Mesenchymal stem cell (in vitro differentiated cells and primary cell): ENCODE measurements around the gene FTCD.

Experiments used
- DNase-seq: peaks from one replicate; pipeline ENCODE4 v3.0.0-alpha.2; 2013
- H2AFZ ChIP-seq: one replicate; pipeline ENCODE4 v1.6.1; 2013; ENCODE audit warnings: low read depth, mild to moderate bottlenecking, control low read depth, inconsistent platforms, low read length, moderate library complexity
- H2AK5ac ChIP-seq: 2 replicates; pipeline ENCODE4 v1.6.1; 2013; ENCODE audit warnings: low read length, moderate library complexity, mild to moderate bottlenecking, inconsistent platforms; ENCODE audit not compliant: severe bottlenecking
- H2BK120ac ChIP-seq: one replicate; pipeline ENCODE4 v1.6.1; 2013; ENCODE audit warnings: low read depth, mild to moderate bottlenecking, inconsistent platforms, low read length, moderate library complexity
- H2BK12ac ChIP-seq, 2 experiments: one replicate each; pipeline ENCODE4 v1.6.1; 2013; ENCODE audit warnings: inconsistent platforms in 2 of 2, low read length in 2 of 2, mild to moderate bottlenecking in 2 of 2, moderate library complexity in 2 of 2, control low read depth in 1 of 2
- H2BK15ac ChIP-seq: one replicate; pipeline ENCODE4 v1.6.1; 2013; ENCODE audit warnings: mild to moderate bottlenecking, low read depth, inconsistent platforms; ENCODE audit not compliant: poor library complexity, severe bottlenecking
- H2BK5ac ChIP-seq: 2 replicates; pipeline ENCODE4 v1.6.1; 2013; ENCODE audit warnings: low read depth, mild to moderate bottlenecking, low read length, control low read depth, inconsistent platforms; ENCODE audit not compliant: poor library complexity, severe bottlenecking
- H3K14ac ChIP-seq, 2 experiments: one replicate each; pipeline ENCODE4 v1.6.1; 2013; ENCODE audit warnings: inconsistent platforms in 2 of 2, low read length in 2 of 2, control low read depth in 1 of 2, mild to moderate bottlenecking in 1 of 2, moderate library complexity in 1 of 2
- H3K18ac ChIP-seq, 2 experiments: one replicate each; pipeline ENCODE4 v1.6.1; 2013; ENCODE audit warnings: inconsistent platforms in 2 of 2, low read length in 2 of 2, control low read depth in 1 of 2, low read depth in 1 of 2, mild to moderate bottlenecking in 1 of 2
- H3K23ac ChIP-seq, 2 experiments: one replicate each; pipeline ENCODE4 v1.6.1; 2013; ENCODE audit warnings: inconsistent platforms in 2 of 2, low read length in 2 of 2, mild to moderate bottlenecking in 2 of 2, moderate library complexity in 2 of 2, control low read depth in 1 of 2
- H3K27ac ChIP-seq: 2 replicates; pipeline ENCODE4 v1.5.1; 2013; ENCODE audit warnings: mild to moderate bottlenecking, moderate library complexity, low read length, control low read depth, inconsistent platforms; ENCODE audit not compliant: poor library complexity, severe bottlenecking
- H3K27me3 ChIP-seq, 2 experiments: 2 replicates each; pipeline versions ENCODE4 v1.6.1 to v1.7.0; 2013; ENCODE audit warnings: low read length in 2 of 2, mild to moderate bottlenecking in 2 of 2, moderate library complexity in 2 of 2, control low read depth in 1 of 2, inconsistent platforms in 1 of 2; ENCODE audit not compliant: control insufficient read depth in 1 of 2, insufficient read depth in 1 of 2
- H3K36me3 ChIP-seq, 2 experiments: 2 replicates each; pipeline versions ENCODE4 v1.6.1 to v1.7.0; 2013; ENCODE audit warnings: low read length in 2 of 2, control low read depth in 1 of 2, inconsistent platforms in 1 of 2, low read depth in 1 of 2, mild to moderate bottlenecking in 1 of 2; ENCODE audit not compliant: insufficient read depth in 2 of 2, control insufficient read depth in 1 of 2
- H3K4ac ChIP-seq, 2 experiments: one replicate each; pipeline ENCODE4 v1.6.1; 2013; ENCODE audit warnings: inconsistent platforms in 2 of 2, low read length in 2 of 2, mild to moderate bottlenecking in 2 of 2, moderate library complexity in 2 of 2, control low read depth in 1 of 2, low read depth in 1 of 2
- H3K4me1 ChIP-seq: 2 replicates; pipeline ENCODE4 v1.6.1; 2013; ENCODE audit warnings: low read depth, low read length, control low read depth; ENCODE audit not compliant: control insufficient read depth, insufficient read depth
- H3K4me2 ChIP-seq: 2 replicates; pipeline ENCODE4 v1.6.1; 2013; ENCODE audit warnings: low read length, mild to moderate bottlenecking, inconsistent platforms; ENCODE audit not compliant: poor library complexity, severe bottlenecking
- H3K4me3 ChIP-seq, 2 experiments: 2 replicates each; pipeline versions ENCODE4 v1.5.1 to v1.7.0; 2013; ENCODE audit warnings: low read length in 2 of 2, mild to moderate bottlenecking in 2 of 2, control low read depth in 1 of 2, low read depth in 1 of 2; ENCODE audit not compliant: insufficient read depth in 1 of 2
- H3K79me1 ChIP-seq: replicated peaks from 2 replicates; pipeline ENCODE4 v1.6.1; 2013; ENCODE audit warnings: mild to moderate bottlenecking, control low read depth, low read length, inconsistent platforms; ENCODE audit not compliant: poor library complexity, severe bottlenecking
- H3K9ac ChIP-seq: 2 replicates; pipeline ENCODE4 v1.7.0; 2013; ENCODE audit warnings: mild to moderate bottlenecking, low read length, moderate library complexity
- H3K9me3 ChIP-seq: 2 replicates; pipeline ENCODE4 v1.7.0; 2013; ENCODE audit warnings: mild to moderate bottlenecking, low read length; ENCODE audit not compliant: control insufficient read depth
- H4K8ac ChIP-seq: one replicate; pipeline ENCODE4 v1.6.1; 2013; ENCODE audit warnings: inconsistent platforms, mild to moderate bottlenecking, low read length, moderate library complexity
- H4K91ac ChIP-seq: one replicate; pipeline ENCODE4 v1.6.1; 2013; ENCODE audit warnings: mild to moderate bottlenecking, low read length, inconsistent platforms
- WGBS: methylation state at CpG from one replicate; pipeline ENCODE4 v1.1.7; 2013; ENCODE audit warnings: mixed read lengths; 5-methylcytosine and 5-hydroxymethylcytosine counted together

FTCD gene

GRCh38 chr21:46185716-46186115 is 30.3 kb upstream of the FTCD start:
- H3K4me3 ChIP-seq = peak overlapping the region in 1 of 2 experiments; percentile 90
- no peak overlapping the region for H3K27ac ChIP-seq
- no peak overlapping the region for H3K14ac ChIP-seq
- no peak overlapping the region for H3K4me2 ChIP-seq
- H2AFZ ChIP-seq = no peak overlapping the region
- no peak overlapping the region for H2BK120ac ChIP-seq
- no peak overlapping the region for H3K23ac ChIP-seq
- H3K9ac ChIP-seq = peak overlapping the region; percentile 74
- H4K8ac ChIP-seq = no peak overlapping the region
- H3K18ac ChIP-seq = no peak overlapping the region
- no peaks in the 10 kb centered on the region for H3K27me3 ChIP-seq
- no peak overlapping the region for H3K4ac ChIP-seq
- H4K91ac ChIP-seq = no peak overlapping the region
- H3K9me3 ChIP-seq = no peaks in the 10 kb centered on the region
- H2BK15ac ChIP-seq = no peak overlapping the region
- DNase-seq = no peak
- H3K36me3 ChIP-seq = peaks cover 33 to 34% of the 10 kb centered on the region in 2 experiments
- H3K4me1 ChIP-seq = peaks cover 29% of the 10 kb centered on the region
- peaks cover 16% of the 10 kb centered on the region for H3K79me1 ChIP-seq
- H2AK5ac ChIP-seq = no peak overlapping the region
- no peak overlapping the region for H2BK12ac ChIP-seq
- no peak overlapping the region for H2BK5ac ChIP-seq
- 84% methylated on average over 4 of the region's 7 CpGs for WGBS

- Histone ChIP-seq H3K9ac (peak overlapping the region; percentile 74), H3K14ac (peak overlapping the region in 1 of 2 experiments; percentile 86), H2BK5ac (no peak overlapping the region), H2BK12ac (peak overlapping the region; percentile 3 to 4), H3K27me3 (no peaks in the 10 kb centered on the region), H3K9me3 (no peaks in the 10 kb centered on the region), H3K4ac (peak overlapping the region in 1 of 2 experiments; percentile 6), H2AK5ac (no peak overlapping the region), H3K23ac (no peak overlapping the region), H4K91ac (peak overlapping the region; percentile 84), H3K4me3 (peak overlapping the region; percentile 73 to 90), H2BK15ac (no peak overlapping the region), H3K4me1 (peaks cover 23% of the 10 kb centered on the region), H3K27ac (peak overlapping the region; percentile 83), H3K36me3 (peaks cover 26 to 33% of the 10 kb centered on the region in 2 experiments), H3K18ac (peak overlapping the region in 1 of 2 experiments; percentile 95), H2BK120ac (peak overlapping the region; percentile 42), H2AFZ (peak overlapping the region; percentile 93), H3K79me1 (peaks cover 15% of the 10 kb centered on the region), H3K4me2 (peak overlapping the region; percentile 98), H4K8ac (peak overlapping the region; percentile 10)
- peak; percentile 94 for DNase-seq
- WGBS = 17% methylated on average over 20 of the region's 30 CpGs
These were observed 29.5 kb upstream of the FTCD start for GRCh38 chr21:46184625-46185555.

GRCh38 chr21:46183910-46184624 is 28.7 kb upstream of the FTCD start, which contains the start of gene SPATC1L:
Gene SPATC1L (minus strand): TSS chr21:46184459. CDS start chr21:46182816, 1,643 bp downstream.
- Histone ChIP-seq H2BK5ac (no peak within 1 kb of the TSS), H3K79me1 (peaks cover 19% of the 10 kb centered on the region), H4K91ac (peak within 1 kb of the TSS; percentile 84), H3K14ac (peak within 1 kb of the TSS in 1 of 2 experiments; percentile 100), H3K4me3 (peak within 1 kb of the TSS; percentile 79 to 94), H2AK5ac (no peak within 1 kb of the TSS), H3K27me3 (no peaks in the 10 kb centered on the region), H2BK120ac (peak within 1 kb of the TSS; percentile 42), H3K4me2 (peak within 1 kb of the TSS; percentile 98), H4K8ac (peak within 1 kb of the TSS; percentile 87), H3K18ac (peak within 1 kb of the TSS; percentile 82 to 98), H3K9me3 (no peaks in the 10 kb centered on the region), H3K27ac (peak within 1 kb of the TSS; percentile 83), H3K36me3 (peaks cover 18 to 30% of the 10 kb centered on the region in 2 experiments), H2BK15ac (no peak within 1 kb of the TSS), H3K4me1 (peaks cover 16% of the 10 kb centered on the region), H3K9ac (peak within 1 kb of the TSS; percentile 89), H3K23ac (peak within 1 kb of the TSS in 1 of 2 experiments; percentile 95), H2BK12ac (peak within 1 kb of the TSS; percentile 3 to 89), H2AFZ (peak within 1 kb of the TSS; percentile 93), H3K4ac (peak within 1 kb of the TSS; percentile 9 to 94)
- WGBS = 1% methylated on average over 15 of the region's 24 CpGs
- peak; percentile 86 for DNase-seq
